GM12865 (cell line): ENCODE data around the gene SESTD1.

Experiments
- DNase-seq: peaks from one replicate; pipeline ENCODE4 v3.0.0; 2010; ENCODE audit warnings: low read depth
- H3K4me3 ChIP-seq: 2 replicates; pipeline ENCODE4 v1.5.1; 2011; ENCODE audit warnings: mild to moderate bottlenecking, low read depth, low read length, control low read depth
- CTCF ChIP-seq: IDR thresholded peaks from 2 replicates; pipeline ENCODE4 v1.5.1; 2011; ENCODE audit warnings: low read length, control low read depth, low read depth, inconsistent platforms; ENCODE audit not compliant: insufficient read depth; ENCODE audit errors: missing control alignments

SESTD1 gene

DNA sequence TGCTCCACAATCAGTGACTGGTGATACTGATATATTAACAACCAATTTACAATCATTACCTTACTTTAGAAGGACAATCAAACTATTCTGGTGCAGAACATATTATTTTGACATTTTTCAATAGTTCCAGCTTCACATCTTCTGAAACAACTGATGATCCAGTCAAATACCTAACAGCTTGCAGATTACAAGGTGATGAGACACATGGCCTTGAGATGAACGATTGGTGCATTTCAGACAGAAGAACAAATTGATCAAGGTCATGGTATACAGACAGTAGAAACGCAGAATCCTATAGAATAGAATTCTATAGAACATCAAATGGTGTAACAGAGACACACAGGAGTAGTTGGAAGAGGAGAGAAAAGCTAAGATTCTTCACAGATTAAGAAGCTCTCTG lies 24.8 kb downstream of the SESTD1 start:
- no peak overlapping the region for H3K4me3 ChIP-seq
- TF ChIP-seq CTCF = no peak

GRCh38 chr2:179239195-179239594 lies 25.4 kb downstream of the SESTD1 start:
- no peak for DNase-seq
- H3K4me3 ChIP-seq = no peak overlapping the region
- no peak for TF ChIP-seq CTCF

More for the DNA sequence above, 24.8 kb downstream of the SESTD1 start:
- DNase-seq = no peak

- no peak for DNase-seq
- TF ChIP-seq CTCF = no peak
- H3K4me3 ChIP-seq = no peak overlapping the region
These were observed 26.6 kb downstream of the SESTD1 start for GRCh38 chr2:179238027-179238426.

DNA sequence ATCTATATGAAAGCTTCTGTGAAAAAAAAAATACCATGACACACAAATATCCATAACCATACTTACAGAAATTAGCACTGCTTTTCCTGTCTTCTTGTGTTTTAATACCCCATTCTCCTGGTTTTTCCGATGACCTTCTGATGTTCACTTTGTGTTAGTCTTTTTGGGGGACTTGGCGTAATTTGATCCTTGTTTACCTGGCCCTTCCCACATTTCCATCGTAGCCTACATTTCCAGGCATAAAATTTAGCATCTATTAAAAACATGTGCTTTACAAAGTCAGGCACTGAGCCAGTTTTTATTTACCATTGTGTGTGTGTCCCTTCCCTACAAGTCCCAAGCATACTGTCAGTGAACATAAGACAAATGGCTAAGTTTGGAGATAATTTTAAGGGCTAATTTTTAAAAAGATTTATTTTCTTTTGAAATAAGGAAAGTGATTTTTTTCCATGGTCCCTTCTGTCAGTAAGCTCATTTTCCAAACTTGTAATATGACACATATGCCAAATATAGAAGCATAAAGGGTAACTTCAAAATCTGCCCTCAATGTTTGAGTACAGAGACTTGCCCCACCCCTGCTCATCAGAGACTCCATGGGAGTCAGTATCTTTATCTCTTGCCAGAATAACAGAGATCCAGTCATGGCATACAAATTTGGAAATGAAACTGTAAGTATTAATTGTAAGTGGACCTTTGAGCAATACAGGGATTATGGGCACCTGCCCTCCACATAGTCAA lies 27.3 kb downstream of the SESTD1 start:
- no peak for TF ChIP-seq CTCF
- no peak overlapping the region for H3K4me3 ChIP-seq
- no peak for DNase-seq

DNA sequence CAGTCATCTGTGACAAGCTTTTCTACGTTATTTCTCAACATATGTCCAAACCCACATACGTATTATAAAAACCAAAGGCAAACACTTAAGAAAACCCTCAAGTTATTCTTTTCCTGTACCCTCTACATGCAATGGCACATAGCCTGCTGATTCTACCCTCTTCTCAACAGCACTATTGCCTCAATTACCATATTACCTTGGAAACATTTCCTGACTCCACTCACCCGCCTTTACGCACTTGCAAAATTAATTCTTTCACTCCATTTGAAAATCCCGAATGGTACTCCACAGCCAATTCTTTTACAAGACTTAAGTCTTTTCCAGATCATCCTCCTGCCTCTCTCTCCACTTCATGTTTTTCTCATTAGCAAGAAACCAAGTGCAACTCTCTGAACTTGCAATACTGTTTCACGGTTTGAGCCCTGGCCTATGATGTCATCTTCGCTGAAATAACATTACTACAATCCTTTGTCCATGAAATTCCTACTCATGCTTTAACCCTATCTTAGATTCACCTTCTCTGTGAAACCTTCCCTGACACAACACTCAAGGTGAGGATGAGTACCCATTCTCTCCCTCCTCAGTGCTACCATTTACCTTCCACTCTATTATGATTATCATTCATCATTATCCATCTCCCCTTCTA lies 29.0 kb downstream of the SESTD1 start:
- no peak for DNase-seq
- H3K4me3 ChIP-seq = no peak overlapping the region
- no peak for TF ChIP-seq CTCF

DNA sequence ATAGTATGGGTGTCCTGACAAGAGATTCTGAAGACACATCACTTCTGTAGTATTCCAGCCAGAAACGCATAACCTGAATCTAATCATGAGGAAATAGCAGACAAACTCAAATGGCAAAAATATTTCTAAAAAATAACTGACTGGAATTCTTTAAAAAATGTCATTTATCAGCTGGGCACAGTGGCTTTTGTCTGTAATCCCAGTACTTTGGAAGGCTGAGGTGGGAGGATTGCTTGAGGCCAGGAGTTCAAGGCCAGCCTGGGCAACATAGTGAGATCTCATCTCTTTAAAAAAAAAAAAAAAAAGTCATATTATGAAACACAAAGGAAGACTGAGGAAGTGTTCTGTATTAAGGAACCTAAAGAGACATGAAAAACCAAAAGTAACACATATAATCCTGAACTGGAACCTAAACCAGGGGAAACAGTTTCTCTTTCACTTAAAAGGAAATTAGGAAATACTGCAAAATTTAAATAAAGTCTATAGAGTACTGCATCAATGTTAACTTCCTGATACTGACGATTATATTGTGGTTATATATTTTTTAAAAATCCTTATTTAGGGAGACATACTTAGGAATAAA lies 29.9 kb downstream of the SESTD1 start:
- H3K4me3 ChIP-seq = no peak overlapping the region
- no peak for TF ChIP-seq CTCF
- DNase-seq = no peak
